Sigmoid colon (tissue), 7 donors: ENCODE measurements around the gene FAXDC2. TPM values are rescaled to one million over a fixed set of nuclear protein-coding genes. Genes with fewer than 3 reads are reported as not detected.

Source experiments
- DNase-seq: peaks from one replicate; pipeline ENCODE4 v3.0.0-alpha.2; 2019
- H3K27ac ChIP-seq, 4 donors: fragments of 200-600 bp; sonication (generic); one replicate each; pipeline ENCODE4 v1.5.1; 2016 to 2019; ENCODE audit warnings: mild to moderate bottlenecking in 1 of 4
- H3K27me3 ChIP-seq, 3 donors: fragments of 200-600 bp; sonication (generic); one replicate each; pipeline ENCODE4 v1.5.1; 2019; ENCODE audit warnings: mild to moderate bottlenecking in 1 of 3
- H3K36me3 ChIP-seq, 4 donors: fragments of 200-600 bp; sonication (generic); one replicate each; pipeline ENCODE4 v1.5.1; 2016 to 2019
- H3K4me1 ChIP-seq, 4 donors: fragments of 200-600 bp; sonication (generic); one replicate each; pipeline ENCODE4 v1.5.1; 2017 to 2019
- H3K4me3 ChIP-seq, 4 donors: fragments of 200-600 bp; sonication (generic); one replicate each; pipeline ENCODE4 v1.5.1; 2017 to 2019; ENCODE audit warnings: mild to moderate bottlenecking in 2 of 4, moderate library complexity in 1 of 4
- H3K9me3 ChIP-seq, 4 donors: fragments of 200-600 bp in 3 of 4; sonication (generic) in 3 of 4; one replicate each; pipeline versions ENCODE4 v1.5.1 to v1.6.1; 2013 to 2019
- CTCF ChIP-seq, 4 experiments: fragments of 450-650 bp in 3 of 4; fragments of 200-600 bp in 1 of 4; IDR thresholded peaks; one replicate each; pipeline ENCODE4 v1.5.1; 2016 to 2019; ENCODE audit warnings: antibody characterized with exemption in 4 of 4, mild to moderate bottlenecking in 3 of 4, moderate library complexity in 2 of 4
- EP300 ChIP-seq, 4 donors: sonication (generic); formaldehyde crosslinking; IDR thresholded peaks; one replicate each; pipeline ENCODE4 v1.6.1; 2017; ENCODE audit warnings: antibody characterized with exemption in 4 of 4
- POLR2A ChIP-seq, 2 donors: fragments of 450-650 bp; IDR thresholded peaks; one replicate each; pipeline ENCODE4 v1.6.1; 2016; ENCODE audit warnings: antibody characterized with exemption in 2 of 2, mild to moderate bottlenecking in 2 of 2, moderate library complexity in 2 of 2
- POLR2AphosphoS5 ChIP-seq, 4 donors: sonication (generic); formaldehyde crosslinking; IDR thresholded peaks; one replicate each; pipeline ENCODE4 v1.6.1; 2017; ENCODE audit warnings: antibody characterized with exemption in 4 of 4
- WGBS, 2 donors: extraction: QIAGEN DNeasy Blood & Tissue Kit; methylation state at CpG; one replicate each; pipeline ENCODE4 v1.1.7; 2013; 5-methylcytosine and 5-hydroxymethylcytosine counted together
- intact Hi-C: fragments of 100-400 bp; cut with DNase I; formaldehyde crosslinking; loops from one replicate; pipeline ENCODE4 v1.15.1; 2023
- polyA plus RNA-seq, 3 donors: library from polyadenylated mRNA; stranded (reverse); fragments of 200-250 nt; gene quantifications; one replicate each; pipeline ENCODE4 v1.2.3, GENCODE V29; 2013
- total RNA-seq, 4 donors: library from RNA; depleted of rRNA; stranded (reverse); fragments of >200 nt; gene quantifications; one replicate each; pipeline ENCODE4 v1.1.0, GENCODE V29; 2016
- donor health status: healthy with polysubstance abuse.
- donor health status: Bipolar disorder and iron deficiency.
- donor health status: healthy.

Gene FAXDC2
- total and polyA plus RNA-seq, 7 donors: 13.3 to 118 (median 67.3) TPM

- peaks cover 5 to 17% (median 16%) of the 10 kb centered on the region in 4 donors for H3K9me3 ChIP-seq
- no peaks in the 10 kb centered on the region for H3K4me1 ChIP-seq
- no peaks in the 10 kb centered on the region for H3K27me3 ChIP-seq
- H3K27ac ChIP-seq: no peak overlapping the region
- H3K36me3 ChIP-seq: peaks cover 12 to 62% (median 45%) of the 10 kb centered on the region in 4 donors
- intact Hi-C loops: no loop called here
- TF ChIP-seq POLR2AphosphoS5 (IDR thresholded peaks at IDR 0.05) (no peak), POLR2A (IDR thresholded peaks at IDR 0.05) (no peak), CTCF (IDR thresholded peaks at IDR 0.05) (no peak), EP300 (IDR thresholded peaks at IDR 0.05) (no peak)
- DNase-seq: no peak
- 85 to 91% methylated on average over 2 of the region's 2 CpGs for WGBS, 2 donors
- no peak overlapping the region for H3K4me3 ChIP-seq
Observed at GRCh38 chr5:154885439-154885838, 35.0 kb upstream of the FAXDC2 start.

- Histone ChIP-seq H3K4me3 (no peak overlapping the region), H3K4me1 (no peaks in the 10 kb centered on the region), H3K36me3 (peaks cover 9 to 52% (median 40%) of the 10 kb centered on the region in 4 donors), H3K27me3 (no peaks in the 10 kb centered on the region), H3K9me3 (peaks cover 5 to 17% (median 16%) of the 10 kb centered on the region in 4 donors), H3K27ac (no peak overlapping the region)
- no peak for TF ChIP-seq POLR2A (IDR thresholded peaks at IDR 0.05)
- no peak for TF ChIP-seq CTCF (IDR thresholded peaks at IDR 0.05)
- no peak for TF ChIP-seq EP300 (IDR thresholded peaks at IDR 0.05)
- no peak for TF ChIP-seq POLR2AphosphoS5 (IDR thresholded peaks at IDR 0.05)
- no peak for DNase-seq
- intact Hi-C loops: no loop called here
- 96% methylated on average over 8 of the region's 8 CpGs for WGBS, 2 donors
Observed at GRCh38 chr5:154884424-154884823, 34.0 kb upstream of the FAXDC2 start.

GRCh38 chr5:154881986-154882385 lies 31.6 kb upstream of the FAXDC2 start:
- Histone ChIP-seq H3K9me3 (peaks cover 7 to 22% (median 18%) of the 10 kb centered on the region in 4 donors), H3K27ac (no peak overlapping the region), H3K4me1 (no peaks in the 10 kb centered on the region), H3K36me3 (peaks cover 0 to 36% (median 23%) of the 10 kb centered on the region in 4 donors), H3K4me3 (no peak overlapping the region), H3K27me3 (no peaks in the 10 kb centered on the region)
- DNase-seq: no peak
- intact Hi-C loops: no loop called here
- TF ChIP-seq EP300 (IDR thresholded peaks at IDR 0.05) (no peak), POLR2A (IDR thresholded peaks at IDR 0.05) (no peak), POLR2AphosphoS5 (IDR thresholded peaks at IDR 0.05) (no peak)
- 82 to 90% methylated on average over 4 of the region's 4 CpGs for WGBS, 2 donors

GRCh38 chr5:154878642-154879335 lies 28.4 kb upstream of the FAXDC2 start:
- peaks cover 0 to 6% (median 2%) of the 10 kb centered on the region in 4 donors for H3K9me3 ChIP-seq
- TF ChIP-seq POLR2AphosphoS5 (IDR thresholded peaks at IDR 0.05) (no peak), EP300 (IDR thresholded peaks at IDR 0.05) (no peak), CTCF (IDR thresholded peaks at IDR 0.05) (no peak), POLR2A (IDR thresholded peaks at IDR 0.05) (no peak)
- H3K27ac ChIP-seq: no peak overlapping the region
- no peak for DNase-seq
- no peaks in the 10 kb centered on the region for H3K4me1 ChIP-seq
- peaks cover 16 to 40% (median 31%) of the 10 kb centered on the region in 4 donors for H3K36me3 ChIP-seq
- intact Hi-C loops: no loop called here
- no peaks in the 10 kb centered on the region for H3K27me3 ChIP-seq
- no peak overlapping the region for H3K4me3 ChIP-seq
- WGBS, 2 donors: 98% methylated on average over 14 of the region's 14 CpGs

GRCh38 chr5:154873791-154874331 lies 23.5 kb upstream of the FAXDC2 start:
- no peak for DNase-seq
- Histone ChIP-seq H3K4me1 (peaks cover 0 to under 1% (median 0%) of the 10 kb centered on the region in 4 donors), H3K4me3 (no peak overlapping the region), H3K27ac (peak overlapping the region in 2 of 4 donors; percentile 28 to 65), H3K36me3 (peaks cover 40 to 79% (median 52%) of the 10 kb centered on the region in 4 donors), H3K9me3 (peaks cover 0 to 2% (median 2%) of the 10 kb centered on the region in 4 donors), H3K27me3 (no peaks in the 10 kb centered on the region)
- WGBS, 2 donors: 39 to 77% methylated on average over 5 of the region's 5 CpGs
- TF ChIP-seq CTCF (IDR thresholded peaks at IDR 0.05) (no peak), EP300 (IDR thresholded peaks at IDR 0.05) (no peak), POLR2A (IDR thresholded peaks at IDR 0.05) (no peak), POLR2AphosphoS5 (IDR thresholded peaks at IDR 0.05) (no peak)
- intact Hi-C loops: no loop called here
